GM03348 (cell line): Measurements from ENCODE around the gene SUMF1.

Experiments used
- DNase-seq: peaks from one replicate; pipeline ENCODE4 v3.0.0; 2012; ENCODE audit warnings: low spot score

The SUMF1 gene

DNA sequence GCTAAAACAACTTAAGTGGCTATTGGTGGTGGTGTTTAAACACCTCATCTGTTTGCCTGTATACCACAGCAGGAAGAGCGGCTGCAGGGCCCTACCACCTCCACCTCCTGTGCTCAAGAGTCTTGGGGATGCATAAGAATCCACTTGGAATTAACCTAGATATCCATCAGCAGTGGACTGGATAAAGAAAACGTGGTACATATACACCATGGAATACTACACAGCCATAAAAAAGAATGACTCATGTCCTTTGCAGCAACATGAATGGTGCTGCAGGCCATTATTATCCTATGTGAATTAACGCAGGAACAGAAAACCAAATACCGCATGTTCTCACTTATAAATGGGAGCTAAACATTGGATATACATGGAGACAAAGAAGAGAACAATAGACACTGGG, 87.1 kb downstream of the SUMF1 start:
- DNase-seq = no peak

DNA sequence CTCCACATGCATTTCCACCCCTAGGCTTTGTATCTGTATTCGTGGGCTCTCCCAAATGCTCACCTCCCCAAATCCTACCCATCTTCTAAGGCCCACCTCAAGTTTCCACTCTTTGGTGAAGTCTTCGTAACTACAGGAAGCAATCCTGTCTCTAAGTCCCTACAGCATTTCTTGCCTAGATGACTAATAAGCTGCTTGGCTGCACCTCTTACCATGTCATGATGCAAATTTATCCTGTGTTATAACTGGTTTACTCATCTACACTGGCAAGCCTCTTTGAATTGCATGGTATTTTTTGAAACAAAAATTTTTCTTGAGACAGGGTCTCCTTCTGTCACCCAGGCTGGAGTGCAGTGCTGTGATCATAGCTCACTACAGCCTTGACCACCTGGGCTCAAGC, 90.6 kb downstream of the SUMF1 start:
- DNase-seq = no peak

DNA sequence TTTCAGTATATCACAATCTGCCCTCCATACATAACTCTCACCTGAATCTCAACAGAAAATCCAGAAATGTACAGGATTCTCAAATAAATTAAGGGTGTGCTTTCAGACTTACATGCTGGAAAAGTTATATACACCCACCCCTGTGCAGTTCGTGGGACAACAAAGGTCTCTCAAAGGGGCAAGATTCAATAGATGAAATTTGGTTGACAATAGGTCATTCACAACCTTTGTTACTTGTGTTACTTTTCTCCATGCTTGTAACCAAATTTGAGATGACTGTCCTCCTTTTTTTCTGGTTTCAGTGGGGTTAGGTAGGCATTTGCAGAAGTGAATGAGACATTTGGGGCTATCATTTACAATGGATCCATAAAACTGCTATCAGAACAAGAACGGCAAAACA, 91.2 kb downstream of the SUMF1 start:
- DNase-seq = no peak

DNA sequence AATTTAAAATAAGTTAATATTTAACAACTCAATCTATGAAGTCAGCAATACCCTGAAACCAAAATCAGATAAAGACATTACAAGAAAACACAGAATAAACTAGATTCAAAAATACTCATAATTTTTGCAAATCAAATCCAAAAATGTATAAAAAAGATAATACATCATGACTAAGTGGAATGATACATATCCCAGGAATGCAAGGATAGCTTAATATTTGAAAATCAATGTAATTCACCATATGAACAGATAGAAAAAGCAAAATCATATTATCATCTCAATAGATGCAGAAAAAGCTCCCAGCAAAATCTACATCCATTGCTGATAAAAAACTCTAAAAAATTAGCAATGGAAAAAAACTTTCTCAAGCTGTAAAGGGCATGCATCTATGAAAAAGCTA, 93.4 kb downstream of the SUMF1 start:
- no peak for DNase-seq

DNA sequence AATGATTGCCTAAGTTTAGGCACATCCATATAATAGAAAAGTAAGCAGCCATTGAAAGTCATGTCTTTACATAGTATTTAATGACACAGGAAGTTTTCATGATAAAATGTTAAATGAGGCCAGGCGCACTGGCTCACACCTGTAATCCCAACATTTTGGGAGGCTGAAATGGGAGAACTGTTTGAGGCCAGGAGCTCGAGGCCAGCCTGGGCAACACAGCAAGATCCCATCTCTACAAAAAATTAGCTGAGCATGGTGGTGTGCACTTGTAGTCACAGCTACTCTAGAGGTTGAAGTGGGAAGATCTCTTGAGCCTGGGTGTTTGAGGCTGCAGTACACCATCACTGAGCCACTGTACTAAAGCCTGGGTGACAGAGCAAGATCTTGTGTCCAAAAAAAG, 104.5 kb downstream of the SUMF1 start:
- no peak for DNase-seq

DNA sequence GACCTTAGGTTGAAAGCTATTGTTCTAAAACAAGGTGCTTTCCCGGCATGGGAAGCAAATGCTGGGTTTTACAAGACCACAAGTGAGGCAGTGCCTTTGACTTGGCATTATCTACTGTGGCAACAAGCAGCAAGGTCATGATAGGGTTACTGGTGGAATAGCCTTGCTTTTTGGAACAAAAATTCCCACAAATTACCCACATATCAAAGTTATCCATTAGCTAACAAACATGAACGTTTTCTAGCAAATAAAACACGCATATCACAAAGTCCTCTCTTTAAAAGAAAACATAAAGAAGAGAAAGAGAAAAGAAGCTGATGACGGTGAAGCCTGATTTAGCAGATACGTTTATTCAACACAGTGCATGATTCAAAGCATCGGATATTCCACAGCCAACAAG, 106.3 kb downstream of the SUMF1 start:
- DNase-seq = no peak

DNA sequence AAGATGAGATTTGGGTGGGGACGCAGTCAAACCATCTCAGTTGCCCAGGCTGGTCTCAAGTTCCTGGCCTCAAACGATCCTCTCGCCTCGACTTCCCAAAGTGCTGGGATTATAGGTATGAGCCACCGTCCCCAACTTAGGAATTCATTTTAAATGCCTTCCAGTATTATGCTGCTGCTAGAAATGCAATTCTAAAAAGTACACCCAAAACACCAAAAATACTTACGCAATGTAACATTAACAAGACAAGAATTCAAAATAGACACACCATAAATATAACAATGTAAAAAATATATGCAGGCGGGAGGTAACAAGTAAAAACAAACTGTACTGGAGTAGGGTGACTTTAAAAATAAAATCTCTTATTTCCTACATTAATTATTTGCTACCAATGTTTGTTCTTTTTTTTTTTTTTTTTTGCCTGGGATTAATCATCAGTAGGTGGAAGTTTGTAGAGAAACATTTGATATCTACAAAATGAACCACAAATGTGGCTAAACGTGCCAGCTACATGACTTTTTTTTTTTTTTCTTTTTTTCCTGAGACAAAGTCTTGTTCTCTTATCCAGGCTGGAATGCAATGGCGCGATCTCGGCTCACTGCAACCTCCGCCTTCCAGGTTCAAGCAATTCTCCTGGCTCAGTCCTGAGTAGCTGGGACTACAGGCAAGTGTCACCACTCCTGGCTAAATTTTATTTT, 107.1 kb downstream of the SUMF1 start:
- no peak for DNase-seq

DNA sequence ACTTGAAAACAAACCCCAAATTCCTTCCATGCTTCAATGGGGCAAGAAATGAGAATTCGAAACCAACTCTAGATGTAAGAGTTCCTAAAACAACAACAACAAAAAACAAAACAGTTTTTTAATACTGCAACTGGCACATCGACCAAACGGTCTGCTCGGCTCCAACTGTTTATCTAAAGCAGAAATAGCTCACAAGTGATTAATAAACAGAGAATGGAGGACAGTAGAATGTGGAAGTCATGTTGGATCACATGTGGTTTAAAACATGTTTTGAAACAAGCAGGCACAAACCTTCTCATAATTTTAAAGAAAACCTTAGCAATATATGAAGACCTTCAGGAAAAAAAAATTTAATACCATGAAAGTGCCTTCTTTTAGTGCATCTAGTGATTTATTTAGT, 108.8 kb downstream of the SUMF1 start:
- no peak for DNase-seq

DNA sequence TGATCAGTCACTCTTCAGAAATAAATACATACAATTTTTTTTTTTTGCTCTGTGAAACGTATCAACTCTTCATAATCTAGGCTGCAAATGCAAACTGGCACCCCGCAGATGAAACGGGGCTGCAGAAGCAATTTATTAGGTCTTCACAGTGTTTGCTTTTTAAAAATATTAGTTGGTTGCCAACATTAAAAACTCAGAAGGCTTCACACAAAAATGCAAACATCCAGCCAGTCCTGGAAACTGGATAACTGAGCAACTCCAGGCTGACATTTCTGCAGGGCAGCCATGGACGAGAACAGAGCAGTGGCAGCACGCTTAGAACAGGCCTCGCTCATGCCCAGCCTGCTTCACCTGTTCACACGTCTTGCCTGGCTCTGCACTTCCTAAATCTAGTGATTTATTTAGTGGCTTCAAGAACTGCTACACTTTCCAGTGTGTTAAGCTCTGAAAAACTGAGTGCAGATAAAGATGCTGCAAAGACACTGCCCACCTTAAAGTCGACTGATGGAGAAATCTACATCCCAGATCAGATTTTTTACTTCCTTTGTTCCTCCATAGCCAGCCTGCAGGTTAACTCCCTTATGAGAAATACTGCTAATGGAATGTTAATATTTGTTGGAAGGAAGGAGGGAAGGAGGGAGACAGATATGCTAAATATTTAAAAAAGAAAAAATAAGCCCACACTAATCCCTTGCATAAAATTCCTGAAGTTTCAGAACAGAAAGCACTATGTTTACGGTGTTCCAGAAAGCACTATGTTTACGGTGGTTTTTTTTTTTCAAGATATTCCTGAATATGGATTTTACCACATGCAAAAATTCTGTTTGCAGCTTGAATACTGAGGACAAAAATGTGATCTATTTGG, 110.3 kb downstream of the SUMF1 start:
- DNase-seq = no peak

DNA sequence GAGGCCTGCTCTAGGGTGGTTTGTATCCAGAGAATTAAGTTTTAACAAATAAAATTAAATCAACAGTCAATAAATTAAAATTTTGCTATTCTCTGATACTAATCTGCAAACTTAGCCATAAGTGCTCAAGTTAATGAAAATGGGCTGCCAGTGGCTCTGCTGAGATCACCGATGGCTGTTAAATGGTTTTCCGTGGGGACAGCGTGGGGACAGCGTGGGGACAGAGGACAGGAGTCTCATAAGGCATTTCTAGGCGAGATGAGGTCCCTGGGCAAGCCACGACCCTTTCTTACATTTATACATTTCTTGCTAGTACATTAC, 110.9 kb downstream of the SUMF1 start:
- no peak for DNase-seq

DNA sequence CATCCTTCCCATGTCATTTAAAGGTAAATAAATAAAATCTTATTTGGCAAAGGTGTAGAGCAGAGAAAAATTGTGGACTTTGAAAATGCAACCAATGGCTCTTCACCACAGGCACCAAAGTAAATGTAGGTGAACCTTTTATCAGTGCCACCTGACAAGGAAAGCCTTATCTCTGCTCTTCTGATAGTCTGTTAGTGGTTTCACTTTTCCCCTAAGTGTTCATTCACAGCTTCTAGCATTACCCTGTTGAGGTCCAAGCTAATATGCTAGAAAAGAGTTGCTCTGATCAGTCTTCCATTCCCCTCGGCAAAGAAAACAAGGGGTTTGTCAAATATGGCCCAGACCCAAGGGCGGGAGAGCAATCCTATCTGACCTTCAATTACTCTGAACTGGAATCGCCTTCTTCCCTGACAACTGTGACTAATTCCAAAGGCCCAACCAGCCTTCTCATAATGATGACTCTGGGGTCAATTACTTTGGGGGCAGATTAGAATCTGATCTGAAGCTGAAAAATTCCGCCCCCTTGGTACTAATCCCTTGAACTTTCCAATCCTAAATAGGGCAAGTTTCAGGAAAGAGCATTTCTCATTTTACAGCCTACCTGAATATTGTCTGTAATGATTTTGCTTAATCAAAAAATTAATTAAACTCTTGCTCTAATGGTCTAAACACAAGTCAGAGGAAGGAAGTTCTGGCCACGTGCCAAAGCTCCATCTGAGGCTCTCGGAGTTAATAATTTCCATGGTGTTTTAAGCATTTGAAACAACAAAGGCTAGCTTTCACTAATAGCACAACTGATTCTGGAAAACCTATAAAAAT, 111.5 kb downstream of the SUMF1 start:
- DNase-seq = no peak

DNA sequence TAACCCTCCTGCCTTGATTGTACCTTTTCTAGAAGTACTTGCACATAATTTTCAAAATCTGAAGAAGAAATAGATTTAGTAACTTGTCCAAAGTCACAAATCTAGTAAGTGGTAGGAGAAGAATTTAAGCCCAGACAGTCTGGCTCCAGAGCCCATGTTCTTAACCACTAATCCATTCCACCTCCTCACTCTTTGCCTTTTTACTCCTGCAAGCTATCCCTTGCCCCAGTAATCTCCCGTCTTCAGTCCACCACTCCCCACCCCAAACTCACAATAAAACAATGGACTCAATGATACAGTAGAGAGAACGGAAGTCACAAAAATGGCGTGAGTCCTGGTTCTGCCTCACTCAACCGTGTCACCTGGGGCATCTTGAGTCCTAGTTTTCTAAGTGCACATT, 115.2 kb downstream of the SUMF1 start:
- DNase-seq = peak; percentile 13

DNA sequence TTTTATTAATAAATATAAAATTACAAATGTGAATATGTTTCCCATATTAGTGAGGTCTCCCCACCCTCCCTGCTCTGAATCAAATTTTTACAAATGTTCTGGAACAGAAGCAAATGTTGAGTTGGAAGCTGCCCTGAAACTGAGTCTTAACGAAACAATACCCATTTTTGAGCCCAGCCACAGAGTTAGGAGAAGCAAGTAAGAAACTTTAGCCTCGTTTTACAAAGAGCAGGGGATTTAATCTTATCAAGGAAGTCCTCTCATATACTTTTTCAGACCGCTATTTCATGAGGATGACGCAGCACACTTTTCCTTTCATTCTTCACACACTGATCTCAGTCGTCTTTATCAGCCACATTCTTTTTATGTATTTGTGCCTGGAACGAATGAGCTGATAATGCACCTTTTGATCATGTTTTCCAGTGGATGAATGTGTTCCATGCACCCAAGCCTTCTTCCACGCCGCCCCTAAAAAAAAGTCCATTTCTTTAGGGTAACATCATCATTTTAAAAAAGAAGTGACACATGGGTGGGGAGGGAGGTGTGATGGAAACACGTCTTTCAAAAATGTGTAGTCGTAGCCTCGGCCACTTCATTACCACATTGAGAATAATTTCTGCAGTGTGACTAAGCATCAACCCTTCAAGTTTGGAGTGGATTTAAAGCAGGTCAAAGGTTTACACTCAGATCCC, 115.8 kb downstream of the SUMF1 start:
- DNase-seq = peak; percentile 45

DNA sequence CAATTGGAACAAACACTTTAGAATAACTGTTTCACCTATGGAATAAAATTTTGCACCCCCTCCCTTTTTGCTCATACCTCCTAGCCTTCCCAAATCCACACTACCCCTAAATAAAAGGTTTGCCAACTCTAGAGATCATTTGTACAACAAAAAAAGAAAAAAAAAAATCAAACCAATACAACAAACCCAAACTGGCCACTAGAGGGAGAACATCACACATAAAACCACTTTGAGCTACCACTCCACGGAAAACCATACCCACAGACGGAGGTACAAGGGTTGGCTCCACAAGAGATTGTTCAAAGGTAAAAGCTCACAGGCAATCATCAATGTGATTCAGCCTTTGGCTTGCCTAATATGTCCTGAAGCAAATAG, 116.3 kb downstream of the SUMF1 start:
- peak; percentile 77 for DNase-seq

DNA sequence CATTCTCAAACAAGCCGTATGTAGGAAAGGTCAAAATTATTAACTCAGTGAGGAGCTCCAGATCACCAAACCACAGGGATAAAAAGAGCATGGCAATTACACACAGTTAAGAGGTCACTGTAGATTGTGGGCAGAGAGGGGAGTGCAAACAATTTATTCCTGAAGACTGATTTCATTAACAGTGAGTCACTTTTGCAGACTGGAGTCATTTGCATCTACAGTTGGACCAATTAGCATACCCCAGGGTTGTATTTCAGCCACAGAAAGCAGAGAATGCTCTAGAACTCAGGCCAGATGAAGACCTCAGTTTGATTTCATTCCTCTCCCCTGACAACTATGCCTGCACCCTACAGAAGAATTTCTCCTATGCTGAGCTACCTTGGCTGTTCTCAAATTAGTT, 123.8 kb downstream of the SUMF1 start:
- DNase-seq = peak; percentile 60

DNA sequence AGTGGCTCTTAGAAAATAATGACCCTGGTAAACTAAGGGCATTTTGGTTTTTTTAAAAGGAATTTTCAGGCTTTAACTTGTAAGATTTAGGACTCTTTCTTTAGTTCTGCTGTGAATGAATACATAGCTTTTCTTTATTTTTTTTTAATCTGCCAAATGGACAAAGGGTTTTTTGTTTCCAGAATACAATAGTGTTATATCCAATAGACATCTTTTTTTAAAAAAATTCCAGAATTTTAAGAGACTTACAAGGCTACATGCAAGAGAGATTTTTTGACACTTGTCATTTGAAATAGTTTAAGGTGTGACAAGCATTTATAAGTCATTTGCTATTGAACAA, 125.8 kb downstream of the SUMF1 start:
- DNase-seq = no peak

DNA sequence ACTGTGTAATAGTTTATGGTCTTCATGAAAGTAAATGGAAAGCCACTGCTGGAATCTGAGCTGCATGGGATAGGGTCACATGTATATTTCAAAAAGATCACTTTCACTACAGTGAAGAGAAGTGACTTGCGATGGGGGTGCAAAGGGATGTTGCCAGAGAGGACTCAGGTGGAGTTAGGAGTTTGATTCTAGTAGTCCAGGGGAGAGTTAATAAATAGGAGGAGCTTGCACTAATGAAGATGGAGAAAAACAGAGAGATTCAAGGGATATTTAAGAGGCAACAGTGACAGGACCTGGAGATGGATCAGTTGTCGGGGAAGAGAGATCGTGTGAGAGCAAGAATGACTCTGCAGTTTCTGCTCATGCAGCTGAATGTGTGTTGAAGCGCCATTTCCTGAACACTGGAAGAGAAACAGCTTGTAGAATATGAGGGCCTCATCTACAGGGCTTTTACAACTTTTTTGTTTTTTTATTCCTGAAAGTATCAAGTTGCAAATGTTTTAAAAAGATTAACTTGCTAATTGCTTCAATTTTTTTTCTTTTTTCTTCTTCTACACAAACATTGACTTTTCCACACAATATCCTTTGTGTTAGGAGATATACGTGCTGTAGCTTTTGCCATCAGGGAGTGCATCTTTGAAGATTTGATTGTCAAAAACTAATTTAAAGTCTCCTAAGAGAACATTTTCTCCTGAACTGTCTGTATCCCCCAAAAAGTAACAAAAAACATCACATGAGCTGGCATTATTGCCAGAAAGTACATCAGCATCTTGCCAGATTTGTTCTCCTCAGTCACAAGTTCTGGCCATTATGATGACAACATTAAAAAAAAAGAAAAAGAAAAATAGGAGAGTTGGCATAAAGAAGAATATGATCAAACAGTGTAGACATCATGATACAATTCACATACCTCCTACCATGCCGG, 126.4 kb downstream of the SUMF1 start:
- no peak for DNase-seq

DNA sequence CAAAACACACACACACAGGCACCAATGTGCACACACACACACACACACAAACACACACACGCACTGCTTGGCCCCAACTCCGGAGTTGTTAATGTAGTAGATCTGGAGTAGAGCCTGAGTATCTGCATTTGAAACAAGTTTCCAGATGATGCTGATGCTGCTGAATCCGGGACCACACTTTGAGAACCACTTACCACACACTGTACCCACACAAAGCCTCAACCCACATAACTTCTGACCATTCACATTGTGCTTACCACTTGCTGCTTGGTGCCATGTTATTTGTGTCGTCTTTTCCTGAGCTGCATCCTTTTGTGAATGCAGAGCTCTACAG, 127.0 kb downstream of the SUMF1 start:
- DNase-seq = no peak

DNA sequence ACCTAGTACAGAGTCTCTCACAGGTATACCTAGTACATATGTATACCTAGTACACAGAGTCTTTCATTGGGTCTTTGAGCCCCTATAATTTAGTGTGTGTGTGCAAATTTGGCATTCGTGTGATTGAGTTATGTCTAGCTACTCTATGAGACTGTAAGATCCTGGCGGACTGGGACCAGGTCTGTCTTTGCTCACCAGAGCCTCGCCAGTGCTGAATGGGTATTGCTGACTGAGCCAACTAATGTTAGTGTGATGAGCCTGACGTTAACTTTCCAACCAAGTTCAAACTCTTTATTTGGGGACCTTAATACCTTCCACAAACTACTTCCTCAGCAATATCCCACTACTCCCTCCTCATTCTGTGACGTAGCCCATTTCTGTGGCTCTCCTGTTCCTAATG, 128.3 kb downstream of the SUMF1 start:
- DNase-seq = no peak

DNA sequence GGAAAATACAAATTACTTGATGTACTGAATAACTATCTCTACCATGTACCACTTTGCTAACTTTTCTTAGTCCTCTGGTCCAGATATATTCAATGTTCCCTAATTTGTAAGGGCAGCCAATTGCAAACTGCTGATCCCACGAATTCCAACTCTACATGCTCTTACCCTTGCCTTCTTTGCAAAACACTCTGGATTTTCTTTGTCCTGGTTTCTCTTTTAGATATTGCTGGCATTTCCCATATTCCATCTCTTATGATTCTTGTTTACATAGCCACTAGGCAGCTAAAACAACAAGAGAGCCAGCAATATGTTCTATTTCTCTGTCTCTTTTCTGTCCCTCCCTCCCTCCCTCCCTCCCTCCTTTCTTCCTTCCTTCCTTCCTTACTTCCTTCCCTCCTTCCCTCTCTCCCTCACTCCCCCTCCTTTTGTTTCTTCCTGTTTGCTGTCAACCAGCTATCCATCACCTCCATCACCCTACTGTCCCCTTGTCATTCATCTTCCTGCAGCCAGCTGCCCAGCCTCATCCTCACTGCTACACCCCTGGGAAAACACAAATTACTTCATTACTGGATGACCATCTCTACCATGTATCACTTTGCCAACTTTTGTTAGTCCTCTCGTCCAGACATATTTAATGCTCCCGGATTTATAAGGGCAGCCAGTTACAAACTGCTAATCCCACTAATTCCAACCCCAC, 130.1 kb downstream of the SUMF1 start:
- no peak for DNase-seq
